Stimulated activated CD8-positive, alpha-beta memory T cell treated with anti-CD3 and anti-CD28 coated beads, Interleukin-4, amount 100 ng/mL, for 24 hours (primary cell): Measurements from ENCODE around the gene AHDC1.
"Not testable (repeated sequence)": the region's sequence is repeated elsewhere in the genome, so short reads cannot be mapped to it uniquely, and the experiment has no call there.

Experiments
- DNase-seq: peaks from one replicate; pipeline ENCODE4 v3.0.0-alpha.2; 2020; ENCODE audit warnings: low read depth

AHDC1 gene

DNA sequence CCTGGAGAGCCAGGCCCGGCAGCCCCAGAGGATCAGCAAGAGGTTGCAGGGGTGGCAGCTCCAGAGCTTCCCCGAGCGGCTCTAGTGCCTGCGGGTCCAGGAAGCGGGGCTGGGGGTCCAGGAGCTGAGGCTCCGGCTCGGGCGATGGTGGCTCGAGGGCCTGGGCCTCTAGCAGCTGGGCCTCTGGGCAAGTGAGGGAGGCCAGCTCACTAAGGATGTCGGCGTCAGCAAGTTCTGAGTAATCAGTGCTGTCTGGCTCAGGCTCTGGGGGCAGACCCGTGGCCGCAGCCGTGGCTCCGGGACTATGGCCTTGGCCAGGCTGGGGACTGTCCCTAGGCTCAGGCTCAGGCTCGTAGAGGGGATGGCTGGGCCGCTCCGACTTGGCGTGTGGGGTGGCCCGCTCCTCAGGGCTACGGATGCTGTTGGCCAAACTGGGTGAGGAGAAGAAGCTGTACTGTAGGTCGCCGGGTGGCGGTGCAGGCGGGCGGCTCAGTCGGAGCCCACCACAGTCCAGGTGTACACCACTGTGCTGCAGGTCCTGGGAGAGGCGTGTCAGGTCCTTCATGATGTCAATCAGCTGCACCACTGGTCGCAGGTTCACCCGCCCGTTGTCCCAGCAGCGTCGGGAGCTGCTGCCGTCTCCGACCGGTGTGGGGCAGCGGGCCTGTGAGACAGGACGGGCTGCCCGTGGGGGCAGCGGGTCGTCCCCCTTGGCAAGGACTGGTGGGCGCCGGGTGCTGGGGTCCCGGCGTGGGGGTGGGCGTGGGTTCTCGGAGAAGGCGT, 52.6 kb downstream of the AHDC1 start:
- DNase-seq, result no peak

DNA sequence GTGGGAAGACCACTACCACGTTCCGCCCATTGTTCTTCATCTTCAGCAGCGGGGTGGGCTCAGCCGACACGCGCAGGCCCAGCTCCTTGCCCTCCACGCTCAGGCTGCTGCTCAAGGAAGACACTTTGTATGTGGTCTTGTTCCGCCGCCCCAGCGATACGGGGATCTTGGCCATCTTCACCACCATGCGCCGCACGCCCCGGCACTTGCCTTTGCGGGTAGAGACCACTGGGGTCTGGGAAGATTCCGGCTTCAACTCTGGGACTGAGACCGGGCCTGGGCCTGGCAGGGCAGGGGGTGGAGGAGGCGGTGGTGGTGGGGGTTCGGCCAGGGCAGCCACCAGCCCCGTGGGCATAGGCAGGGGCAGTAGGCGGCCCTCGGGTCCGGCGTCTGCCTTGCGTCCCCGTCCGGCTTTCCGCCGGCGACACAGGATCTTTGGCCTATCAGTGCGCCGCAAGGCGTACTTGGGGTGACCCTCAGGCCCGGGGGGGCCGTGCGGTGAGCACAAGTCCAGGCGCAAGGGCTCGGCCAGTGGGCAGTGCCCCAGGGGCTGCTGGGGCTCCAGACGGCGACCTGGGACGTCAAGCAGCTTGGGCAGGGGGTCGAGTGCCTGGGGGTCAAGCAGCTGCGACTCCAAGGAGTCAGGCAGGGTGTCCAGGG, 53.3 kb downstream of the AHDC1 start:
- no peak for DNase-seq

DNA sequence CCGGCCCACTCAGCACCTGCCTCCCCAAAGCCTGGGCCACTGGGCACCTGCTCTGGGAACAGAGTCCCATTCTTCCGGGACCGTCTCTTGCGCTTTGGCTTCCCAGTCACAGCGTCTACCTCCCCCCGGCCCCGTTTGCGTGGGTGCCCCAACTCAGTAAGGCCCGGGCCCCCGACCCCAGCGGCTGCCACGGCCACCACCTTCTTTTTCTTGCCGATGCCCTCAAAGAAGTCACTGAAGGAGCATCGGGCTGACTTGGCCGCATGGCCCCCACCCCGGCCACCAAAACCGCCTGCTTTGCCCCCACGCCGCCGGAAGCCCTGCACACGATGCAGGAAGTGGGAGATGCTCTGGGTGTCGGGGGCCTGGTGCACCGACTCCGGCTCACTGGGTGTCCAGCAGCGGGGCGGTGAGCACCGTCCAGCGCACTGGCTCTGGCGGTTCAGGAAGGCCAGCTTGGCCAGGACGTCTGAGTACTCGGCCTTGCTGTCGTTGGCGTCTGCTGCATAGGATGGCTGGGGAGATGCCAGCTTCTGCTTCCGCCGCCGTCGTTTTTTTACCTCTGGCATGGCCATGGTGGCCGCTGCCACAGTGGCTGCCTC, 54.0 kb downstream of the AHDC1 start:
- DNase-seq, result no peak

DNA sequence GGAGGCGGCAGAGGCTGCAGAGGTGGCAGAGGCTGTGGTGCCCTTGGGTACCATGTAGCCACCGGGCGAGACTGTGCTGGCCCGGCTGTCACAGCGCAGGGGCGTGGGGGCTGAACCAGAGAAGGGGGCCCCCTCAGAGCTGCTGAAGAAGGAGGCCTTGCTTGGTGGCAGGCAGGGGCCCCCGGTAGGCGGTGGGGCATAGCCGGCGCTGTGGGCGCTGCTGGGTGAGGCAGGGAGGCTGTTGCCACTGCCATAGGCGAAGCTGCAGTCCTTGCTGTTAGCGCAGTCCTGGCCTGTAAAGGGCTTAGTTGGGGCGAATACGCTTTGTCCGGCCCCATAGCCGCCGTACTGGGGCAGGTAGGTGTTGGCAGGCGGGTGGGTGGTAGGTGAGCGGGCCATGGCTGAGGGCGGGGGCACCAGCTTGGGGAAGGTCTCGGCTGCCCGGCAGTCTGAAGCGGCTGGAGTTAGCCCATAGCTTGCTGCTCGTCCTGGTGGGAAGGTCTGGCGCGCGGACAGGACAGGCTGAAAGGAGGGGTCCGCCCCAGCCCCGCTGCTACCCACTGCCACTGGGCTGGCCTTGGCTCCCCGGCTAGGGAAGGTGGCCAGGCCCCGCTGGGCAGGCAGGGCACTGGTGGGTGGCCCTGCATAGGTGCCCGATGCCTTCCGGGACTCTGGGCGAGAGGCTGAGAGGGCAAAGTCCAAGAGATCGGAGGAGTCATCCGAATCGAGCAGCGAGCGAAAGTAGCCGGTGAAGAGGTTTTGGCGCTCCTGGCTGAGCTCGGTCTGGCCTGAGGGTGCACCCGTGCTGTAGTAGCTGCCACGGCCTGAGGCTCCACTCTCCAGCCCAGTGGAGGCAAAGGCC, 54.9 kb downstream of the AHDC1 start:
- no peak for DNase-seq

DNA sequence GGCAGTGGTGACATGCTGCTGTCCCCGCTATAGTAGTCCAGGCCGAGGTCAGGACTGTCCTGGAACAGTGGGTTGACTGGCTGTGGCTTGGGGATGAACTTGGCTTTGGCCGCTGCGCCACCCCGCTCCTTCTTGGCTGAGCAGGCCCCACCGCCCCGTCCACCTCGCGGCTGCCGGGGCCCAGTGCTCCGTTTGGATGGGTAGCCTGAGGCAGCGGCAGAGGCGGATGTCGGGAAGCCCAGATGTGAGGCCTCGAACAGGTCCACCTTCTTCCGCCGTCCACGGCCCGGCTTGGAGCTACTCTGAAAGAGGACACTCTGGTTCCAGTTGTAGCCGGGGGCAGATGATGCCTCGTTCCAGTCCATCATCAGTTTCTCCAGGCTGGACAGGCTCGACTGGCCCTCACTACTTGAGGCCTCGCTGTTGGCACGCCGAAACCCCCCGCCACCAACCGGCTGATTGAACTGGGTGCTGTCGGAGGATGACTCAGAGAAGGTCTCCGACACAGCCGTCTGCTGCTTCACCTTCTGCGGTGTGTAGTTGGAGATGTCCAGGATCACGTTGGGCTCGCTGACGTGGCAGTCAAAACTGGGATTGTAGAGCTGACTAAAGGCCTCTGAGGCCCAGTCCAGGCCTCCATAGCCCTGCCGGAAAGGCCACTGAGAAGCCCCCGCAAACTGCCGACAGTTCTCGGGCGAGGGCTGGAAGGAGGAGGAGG, 55.6 kb downstream of the AHDC1 start:
- DNase-seq, result no peak

DNA sequence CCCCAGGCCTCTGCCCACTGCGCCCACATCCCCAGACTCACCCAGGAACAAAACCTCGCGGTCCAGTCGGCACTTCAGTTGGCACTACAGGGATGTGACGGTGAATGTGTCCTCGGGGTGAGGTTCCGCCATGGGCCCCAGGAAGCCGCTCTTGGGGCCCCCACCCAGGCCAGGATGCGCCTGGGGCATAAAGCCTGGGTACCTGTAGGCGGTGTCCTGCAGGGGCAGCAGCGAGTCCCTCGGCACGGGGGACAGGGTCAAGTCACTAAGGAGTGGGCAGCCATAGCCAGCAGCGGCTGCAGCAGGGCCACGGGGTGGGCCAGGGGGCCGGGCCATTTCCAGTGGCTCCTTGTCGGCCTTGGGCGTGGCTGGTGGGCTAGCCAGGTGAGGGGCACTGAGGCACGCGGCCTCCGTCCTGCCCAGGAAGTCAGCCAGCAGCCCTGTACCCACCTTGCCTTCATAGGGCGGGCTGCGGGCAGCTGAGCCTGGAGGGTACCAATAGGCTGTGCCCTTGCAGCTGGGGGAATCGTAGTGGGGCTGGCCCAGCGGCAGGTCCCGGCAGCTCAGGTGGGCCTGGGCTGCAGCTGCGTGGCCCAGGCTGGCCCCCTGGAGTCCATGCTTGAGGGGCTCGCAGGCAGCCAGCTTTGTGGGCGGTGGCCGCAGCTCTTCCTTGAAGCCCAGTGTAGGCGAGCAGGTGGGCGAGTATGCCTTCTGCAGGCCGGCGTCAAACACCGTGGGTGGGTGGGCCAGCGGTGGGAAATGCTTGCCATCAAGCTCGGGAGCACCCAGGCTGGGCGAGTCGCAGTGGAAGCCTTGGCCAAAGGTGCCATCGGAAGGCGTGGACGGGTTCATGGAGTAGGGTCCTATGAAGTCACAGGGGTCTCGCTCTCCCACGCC, 56.5 kb downstream of the AHDC1 start:
- no peak for DNase-seq

DNA sequence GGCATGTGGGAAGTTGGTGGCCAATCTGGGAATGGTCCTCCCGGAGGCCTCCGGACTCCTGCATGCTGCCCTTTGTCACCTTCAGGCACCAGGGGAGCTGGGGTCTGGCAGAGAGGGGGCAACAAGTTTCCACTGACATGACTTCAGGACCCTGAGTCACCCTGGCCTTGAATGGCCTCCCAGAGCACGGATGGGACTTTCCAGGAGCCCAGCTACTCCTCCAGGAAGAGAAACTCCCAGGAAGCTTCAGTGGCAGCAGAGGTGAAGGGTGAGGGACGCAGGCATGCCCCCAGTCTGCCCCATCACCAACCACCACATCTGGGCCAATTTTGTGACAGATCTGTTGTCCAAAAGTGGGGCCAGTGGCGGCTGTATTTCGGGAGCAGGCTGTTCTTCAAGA, 58.1 kb downstream of the AHDC1 start:
- no peak for DNase-seq

DNA sequence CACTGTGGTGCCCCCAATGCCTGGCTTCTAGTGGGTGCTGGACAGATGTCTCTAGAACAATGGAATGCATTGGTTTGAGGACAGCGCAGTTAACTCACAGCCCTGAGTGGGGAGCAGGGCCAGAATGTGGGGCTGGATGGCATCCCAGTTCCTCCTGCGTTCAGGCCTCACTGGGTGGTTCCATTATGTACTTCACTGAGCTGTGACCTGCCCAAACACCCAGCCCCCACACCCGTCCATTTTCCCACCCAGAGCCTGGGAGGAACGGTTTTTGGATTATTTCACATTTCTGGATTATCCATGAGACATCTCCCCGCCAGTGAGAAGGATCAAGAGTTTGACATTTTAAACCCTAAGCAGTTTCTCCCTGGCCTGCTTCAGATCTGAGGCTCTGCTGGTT, 58.7 kb downstream of the AHDC1 start:
- DNase-seq, result no peak

DNA sequence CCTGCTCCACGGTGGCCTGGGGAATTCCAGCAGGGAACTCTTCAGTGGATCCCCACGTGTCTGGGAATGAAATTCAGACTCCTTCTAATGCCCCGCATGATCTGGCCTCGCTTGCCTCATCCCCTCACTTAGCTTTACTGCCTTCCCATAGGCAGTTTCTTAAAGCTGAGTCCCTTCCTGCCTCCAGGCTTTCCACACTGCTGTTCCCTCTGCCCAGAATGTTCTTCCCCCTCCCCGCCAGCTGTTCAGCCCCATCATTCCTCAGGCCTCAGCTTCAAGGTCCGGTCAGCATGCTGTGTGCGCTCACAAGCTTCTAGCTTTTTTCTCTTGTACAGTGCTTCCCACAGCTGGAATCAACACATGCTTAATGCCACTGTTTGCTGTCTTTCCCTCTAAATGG, 59.1 kb downstream of the AHDC1 start:
- no peak for DNase-seq

DNA sequence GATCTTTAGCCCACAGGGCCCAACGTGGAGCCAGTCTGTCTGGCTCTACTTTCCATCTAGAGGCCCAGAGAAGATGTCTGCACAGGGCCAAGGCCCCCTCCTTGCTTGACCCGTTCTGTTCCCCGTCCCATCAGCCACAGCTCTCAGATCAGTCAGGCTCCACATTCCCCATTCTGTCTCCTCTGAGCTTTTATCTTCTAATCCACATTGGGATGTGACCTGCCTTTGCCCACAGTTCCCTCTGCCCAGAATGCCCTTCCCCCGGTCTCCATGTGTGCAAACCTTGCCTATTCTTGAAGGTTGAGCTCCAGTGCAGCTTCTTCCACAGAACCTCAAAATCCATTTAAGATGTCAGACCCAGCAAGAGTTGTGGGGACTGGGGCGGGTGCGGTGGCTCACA, 60.7 kb downstream of the AHDC1 start:
- no peak for DNase-seq

DNA sequence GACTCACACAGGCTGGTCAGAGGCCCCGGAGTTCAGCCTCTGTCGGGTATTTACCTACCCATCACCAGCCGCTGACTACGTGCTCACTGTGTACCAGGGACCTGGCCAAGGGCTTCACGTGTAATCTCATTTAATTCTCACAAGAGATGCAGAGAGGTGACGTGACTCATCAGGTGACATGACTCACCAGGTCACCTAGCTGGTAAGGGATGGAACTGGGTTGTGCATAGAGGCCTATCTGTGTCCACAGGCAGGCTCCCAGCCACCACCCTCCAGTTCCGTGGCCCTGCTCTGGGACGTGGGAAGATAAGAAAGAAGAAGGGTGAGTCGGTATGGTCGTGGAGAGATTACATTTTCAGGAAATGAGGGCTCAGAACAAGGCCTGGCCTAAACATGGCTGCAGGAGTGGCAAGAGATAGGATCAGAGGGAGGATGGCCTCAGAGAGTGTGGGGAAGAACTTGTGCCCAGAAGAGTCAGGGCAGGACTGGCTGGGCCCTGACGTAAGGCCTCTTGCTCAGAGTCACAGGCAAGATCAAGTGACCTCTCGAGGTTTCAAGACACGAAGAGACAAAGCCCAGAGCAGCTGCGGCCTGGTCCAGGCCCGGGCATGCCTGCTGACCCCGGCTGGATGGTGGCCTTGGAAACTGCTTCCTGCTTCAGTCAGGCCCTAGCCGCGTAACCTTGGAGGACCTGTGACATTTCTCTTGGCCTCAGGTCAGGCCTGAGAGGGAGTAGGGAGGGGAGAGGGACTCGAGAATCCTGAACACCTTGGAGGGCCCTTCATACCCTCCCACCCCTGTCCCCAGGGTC, 61.3 kb downstream of the AHDC1 start:
- DNase-seq, result no peak

DNA sequence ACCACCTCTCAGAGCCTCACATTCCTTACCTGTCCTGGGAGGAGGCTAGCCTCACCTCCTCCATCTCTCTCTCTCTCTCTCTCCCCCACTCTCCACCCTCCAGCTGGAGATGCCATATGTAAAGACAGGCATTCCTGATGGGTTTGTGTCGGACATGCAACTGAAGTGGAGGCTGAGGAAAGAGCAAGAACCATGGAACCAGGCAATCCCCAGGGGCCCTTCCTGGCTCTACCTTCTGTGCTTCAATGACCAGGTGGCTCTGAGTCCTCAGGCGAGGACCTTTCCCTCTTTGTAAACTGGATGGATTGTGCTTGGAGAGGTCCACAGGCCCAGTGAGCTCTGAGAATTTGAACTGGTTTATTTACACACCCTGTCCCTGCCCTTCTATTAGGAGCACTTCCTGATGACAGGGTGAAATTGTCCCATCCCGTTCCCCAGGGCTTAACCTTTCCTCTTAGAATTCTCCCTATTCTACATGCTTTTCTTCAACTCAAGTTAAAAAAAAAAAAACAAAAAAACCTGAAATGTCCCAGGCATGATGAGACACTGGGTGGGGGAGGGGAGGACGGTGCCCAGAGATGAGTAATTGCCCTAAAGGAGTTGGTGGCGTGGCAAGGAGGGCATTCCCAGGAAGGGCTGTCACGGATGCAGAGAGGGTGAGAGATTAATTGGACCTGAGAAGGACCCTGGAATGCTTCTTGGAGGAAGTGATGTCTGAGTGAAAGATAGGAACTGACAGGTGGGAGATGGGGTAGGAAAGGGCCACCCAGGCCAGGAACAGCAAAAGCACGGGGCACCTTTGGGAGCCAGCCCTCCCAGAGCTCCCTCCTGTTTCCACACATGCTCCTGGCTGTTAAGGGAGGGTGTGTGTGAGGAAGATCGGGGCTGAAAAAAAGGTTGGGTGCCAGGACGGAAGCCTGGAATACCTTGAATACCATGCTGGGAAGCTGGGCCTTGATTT, 63.8 kb downstream of the AHDC1 start:
- no peak for DNase-seq

DNA sequence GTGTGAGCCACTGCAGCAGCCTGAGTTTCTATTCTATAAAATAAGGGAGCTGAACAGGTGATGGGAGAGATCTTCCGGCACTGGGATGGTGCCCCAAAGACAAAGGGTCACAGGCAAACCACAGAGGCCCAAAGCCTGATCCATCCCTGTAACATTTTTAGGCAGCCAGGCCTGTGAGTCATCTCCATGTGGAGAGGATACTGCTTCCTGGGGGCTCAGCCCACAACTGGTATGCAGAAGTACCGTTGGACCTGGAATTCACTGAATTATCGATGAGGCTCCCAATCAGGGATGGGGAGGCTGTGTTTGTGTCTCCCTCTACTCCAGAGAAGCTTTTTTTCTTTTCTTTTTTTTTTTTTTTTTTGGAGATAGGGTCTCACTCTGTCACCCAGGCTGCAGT, 65.2 kb downstream of the AHDC1 start:
- no peak for DNase-seq

DNA sequence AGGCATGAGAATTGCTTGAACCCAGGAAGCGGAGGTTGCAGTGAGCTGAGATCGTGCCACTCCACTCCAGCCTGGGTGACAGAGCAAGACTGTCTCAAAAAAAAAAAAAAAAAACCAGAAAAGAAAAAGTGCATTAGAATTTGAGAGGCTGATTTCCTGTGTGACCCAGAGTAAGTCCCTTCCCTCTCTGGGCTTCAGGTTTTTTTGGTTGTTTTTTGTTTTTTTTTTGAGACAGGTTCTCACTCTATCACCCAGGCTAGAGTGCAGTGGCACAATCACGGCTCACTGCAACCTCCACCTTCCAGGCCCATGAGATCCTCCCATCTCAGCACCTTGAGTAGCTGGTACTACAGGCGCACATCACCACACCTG, 65.7 kb downstream of the AHDC1 start:
- DNase-seq, result not testable (repeated sequence)

DNA sequence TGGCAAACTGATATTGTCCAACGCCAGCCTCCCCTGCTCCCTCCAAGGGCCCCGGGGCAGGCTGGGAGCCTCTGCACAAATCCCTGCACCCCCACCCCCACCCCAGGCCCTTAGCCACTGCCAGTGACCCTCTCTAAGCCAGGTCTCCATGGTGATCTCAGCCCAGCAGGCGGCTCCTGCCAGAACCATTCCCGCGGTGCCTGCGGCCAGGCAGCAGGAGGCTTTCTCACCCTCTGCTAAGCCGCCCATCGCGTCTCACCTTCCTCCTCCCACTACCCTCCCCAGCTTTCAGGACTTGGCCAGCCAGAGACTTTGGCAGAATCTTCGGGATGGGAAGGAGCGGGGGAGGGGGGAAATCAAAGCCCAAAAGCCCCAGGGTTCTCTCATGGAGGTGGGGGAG, 67.2 kb downstream of the AHDC1 start:
- no peak for DNase-seq

DNA sequence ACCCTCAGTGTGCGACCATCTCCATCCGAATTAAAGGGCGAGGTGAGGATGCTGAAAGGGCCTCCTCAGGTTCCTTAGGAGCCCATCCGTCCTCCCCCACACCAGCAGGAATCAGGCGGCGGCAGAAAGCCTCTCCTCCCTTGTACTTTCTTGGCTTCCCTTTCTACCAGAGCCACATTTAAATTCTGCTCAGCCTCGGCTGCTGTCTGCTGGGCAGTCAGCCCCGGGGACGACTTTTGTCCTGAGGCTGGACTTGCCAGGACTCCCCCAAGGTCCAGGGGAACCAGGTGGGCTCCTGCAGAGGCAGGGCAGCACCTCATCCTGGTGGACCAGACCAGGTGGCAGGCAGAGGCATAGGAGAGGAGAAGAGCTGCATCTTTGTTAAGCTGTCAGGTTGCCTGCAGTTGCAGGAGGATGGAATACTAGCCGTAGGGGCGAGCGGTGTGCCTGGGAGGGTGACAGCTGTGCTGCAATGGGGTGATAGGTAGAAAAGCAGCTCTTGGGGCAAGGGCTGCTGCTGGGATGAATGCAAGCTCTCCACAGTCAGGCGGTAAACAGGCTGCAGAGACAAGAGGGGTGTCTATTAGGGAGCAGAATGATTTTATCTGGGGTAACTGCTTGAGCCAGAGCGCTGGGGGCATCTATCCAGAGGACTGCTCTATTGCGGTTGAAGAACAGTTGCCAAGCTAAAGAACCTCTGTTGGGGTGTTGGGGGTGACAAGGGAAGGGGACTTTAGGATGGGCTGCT, 67.8 kb downstream of the AHDC1 start:
- no peak for DNase-seq

DNA sequence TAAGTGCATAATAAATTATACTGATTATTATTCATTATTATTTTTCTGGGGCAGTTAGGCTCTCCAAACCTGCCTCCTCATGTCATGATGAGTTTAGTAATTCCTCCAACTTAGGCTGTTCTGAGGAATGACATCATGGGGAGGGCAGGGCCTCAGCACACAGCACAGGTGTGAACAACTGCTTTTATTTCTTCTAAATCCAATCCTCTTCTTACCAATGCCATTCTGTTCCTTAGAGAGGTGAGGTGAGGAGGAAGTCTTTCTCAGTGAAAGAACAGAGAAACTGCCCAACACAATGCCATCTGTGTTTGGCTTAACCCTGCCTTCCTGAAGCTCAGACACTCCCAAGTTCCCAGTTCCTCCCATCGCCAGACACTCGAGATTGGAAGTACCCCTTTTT, 68.6 kb downstream of the AHDC1 start:
- no peak for DNase-seq
